T-helper 2 cell (primary cell): ENCODE results near the gene TMEM135.
"Not testable (repeated sequence)": the region's sequence is repeated elsewhere in the genome, so short reads cannot be mapped to it uniquely, and the experiment has no call there.

Experiments used
- DNase-seq, 5 experiments: peaks; one replicate each; pipeline versions ENCODE4 v3.0.0 to v3.0.0-alpha.2; 2012 to 2022

Gene TMEM135

DNA sequence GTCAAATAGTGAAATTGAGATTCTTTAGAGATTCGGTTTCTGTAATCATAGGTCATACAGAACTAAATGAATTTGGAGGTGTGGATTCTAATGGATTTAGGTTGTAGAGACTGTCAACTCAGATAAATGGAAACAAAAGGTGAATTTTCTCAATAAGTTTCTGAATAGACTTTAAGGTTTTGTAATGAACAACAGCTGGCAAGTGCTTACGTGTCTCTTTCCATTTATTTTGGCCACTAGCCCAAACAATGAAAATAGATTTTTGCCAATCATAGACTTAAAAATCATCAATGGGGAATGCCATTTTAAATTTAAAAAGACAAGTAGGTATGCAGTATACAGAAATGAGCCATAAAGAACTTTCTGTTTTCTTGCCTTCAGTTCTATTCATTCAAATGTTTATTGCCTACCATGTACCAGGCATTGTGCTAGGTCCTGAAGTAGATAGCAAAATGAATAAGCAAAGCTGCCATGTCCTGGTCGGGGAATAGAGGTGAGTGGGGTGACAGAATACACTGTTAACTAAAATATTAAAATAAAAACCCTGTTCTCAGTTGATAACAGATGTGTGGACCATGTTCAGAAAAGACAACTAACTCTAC, 16.9 kb upstream of the TMEM135 start:
- no peak for DNase-seq

GRCh38 chr11:87022254-87022653, 15.5 kb upstream of the TMEM135 start:
- DNase-seq, result peak in 1 of 5 experiments; percentile 93

- DNase-seq, result peak in 1 of 5 experiments; percentile 6
These were observed 15.0 kb upstream of the TMEM135 start for GRCh38 chr11:87022738-87023137.

DNA sequence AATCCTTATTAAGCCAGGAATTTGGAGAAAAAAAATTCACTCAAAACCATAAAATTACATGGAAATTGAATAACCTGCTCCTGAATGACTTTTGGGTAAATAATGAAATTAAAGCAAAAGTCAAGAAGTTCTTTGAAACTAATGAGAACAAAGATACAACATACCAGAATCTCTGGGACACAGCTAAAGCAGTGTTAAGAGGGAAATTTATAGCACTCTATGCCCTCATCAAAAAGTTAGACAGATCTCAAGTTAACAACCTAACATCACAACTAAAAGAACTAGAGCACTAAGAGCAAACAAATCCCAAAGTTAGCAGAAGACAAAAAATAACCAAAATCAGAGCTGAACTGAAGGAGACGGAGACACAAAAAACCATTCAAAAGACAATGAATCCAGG, 11.3 kb upstream of the TMEM135 start:
- DNase-seq, result not testable (repeated sequence)

DNA sequence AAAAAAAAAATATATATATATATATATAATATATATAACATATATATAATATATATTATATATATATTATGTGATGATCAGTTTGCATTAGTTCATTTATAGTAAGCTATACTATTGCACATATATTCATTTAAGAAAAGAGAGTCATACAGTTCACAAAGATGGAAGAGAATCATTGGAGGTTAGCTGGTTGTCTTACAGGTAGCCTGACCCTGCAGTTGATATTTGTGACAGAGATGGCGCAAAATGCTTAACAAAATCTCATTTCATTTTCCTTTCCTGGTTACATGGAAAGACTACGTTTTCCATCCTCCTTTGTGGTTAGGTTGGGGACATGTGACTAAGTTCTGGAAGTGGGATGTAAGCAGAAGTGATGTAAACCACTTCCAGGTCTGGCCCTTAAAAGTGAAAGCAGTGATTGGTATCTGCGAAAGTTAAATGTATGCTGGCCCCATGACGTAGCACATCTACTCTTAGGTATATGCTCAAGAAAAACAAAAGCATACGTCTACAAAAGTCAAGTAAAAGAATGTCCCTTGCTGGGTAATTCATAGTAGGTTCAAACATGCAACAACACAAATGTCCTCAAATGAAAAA, 7.2 kb upstream of the TMEM135 start:
- DNase-seq, result peak in 2 of 5 experiments; percentile 4 to 87

DNA sequence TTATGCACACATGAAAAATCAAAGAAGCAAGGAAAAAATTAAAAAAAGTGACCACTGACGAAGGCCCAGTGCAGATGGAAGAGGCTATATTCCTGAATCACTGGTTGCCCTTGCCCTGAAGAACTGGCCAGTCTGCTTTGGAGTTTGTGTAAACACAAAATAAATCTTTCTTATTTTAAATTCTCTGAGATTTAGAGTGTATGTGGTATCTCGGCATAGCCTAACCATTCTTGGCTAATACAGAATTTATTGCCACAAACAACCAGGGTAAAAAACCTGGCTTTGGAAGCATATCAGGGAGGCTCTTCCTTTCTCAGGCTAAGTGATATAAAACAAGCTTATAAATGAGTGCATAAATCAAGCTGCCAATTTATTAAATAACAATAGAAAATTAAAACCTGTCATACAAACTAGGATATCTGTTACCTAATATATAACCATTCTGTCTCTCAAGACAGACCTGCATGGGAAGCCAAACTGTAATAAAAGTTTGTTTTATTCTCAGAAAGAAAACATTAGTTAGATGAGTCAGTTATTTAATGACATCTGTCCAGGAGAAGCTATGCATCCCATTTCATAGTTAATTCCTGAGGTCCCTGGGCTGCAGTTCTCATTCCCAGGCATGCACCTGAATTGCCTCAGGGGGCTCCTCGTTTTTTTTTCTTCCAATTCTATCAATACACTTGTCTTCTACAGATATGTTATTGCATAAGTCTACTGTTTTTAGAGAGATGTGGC, 6.1 kb upstream of the TMEM135 start:
- no peak for DNase-seq

DNA sequence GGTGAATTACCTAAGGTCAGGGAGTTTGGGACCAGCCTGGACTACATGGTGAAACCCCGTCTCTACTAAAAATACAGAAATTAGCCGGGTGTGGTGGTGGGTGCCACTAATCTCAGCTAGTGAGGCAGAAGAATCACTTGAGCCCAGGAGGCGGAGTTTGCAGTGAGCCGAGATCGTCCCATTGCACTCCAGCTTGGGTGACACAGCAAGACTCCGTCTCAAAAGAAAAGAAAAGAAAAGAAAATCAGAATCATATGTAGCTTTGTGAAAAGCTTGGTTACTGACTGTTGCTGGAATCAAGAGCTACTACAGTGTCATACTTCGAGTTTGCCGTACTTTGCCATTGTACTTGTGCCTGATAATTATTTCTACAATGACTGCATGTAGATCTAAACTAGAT, 4.2 kb upstream of the TMEM135 start:
- no peak for DNase-seq

DNA sequence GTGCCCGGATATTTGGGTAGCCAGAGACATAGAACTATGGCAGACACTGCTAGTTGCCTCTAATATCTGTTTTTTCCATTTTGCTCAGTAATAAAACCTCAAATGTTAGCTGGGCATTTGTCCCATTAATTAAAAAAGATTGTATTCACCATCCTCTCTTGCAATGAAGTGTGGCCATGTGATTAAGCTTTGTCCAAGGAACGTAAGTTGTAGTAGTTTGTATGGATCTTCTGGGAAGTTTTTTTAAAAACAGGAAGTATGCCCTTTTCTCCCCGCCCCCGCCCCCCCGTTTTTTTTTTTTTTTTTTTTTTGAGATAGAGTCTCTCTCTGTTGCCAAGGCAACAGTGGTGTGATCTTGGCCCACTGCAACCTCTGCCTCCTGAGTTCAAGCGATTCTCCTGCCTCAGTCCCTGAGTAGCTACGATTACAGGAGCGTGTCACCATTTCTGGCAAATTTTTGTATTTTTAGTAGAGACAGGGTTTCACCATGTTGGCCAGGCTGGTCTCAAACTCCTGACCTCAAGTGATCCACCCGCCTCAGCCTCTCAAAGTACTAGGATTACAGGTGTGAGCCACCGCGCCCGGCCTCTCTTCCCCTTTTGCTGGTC, 1.7 kb upstream of the TMEM135 start:
- peak in 1 of 5 experiments; percentile 26 for DNase-seq

DNA sequence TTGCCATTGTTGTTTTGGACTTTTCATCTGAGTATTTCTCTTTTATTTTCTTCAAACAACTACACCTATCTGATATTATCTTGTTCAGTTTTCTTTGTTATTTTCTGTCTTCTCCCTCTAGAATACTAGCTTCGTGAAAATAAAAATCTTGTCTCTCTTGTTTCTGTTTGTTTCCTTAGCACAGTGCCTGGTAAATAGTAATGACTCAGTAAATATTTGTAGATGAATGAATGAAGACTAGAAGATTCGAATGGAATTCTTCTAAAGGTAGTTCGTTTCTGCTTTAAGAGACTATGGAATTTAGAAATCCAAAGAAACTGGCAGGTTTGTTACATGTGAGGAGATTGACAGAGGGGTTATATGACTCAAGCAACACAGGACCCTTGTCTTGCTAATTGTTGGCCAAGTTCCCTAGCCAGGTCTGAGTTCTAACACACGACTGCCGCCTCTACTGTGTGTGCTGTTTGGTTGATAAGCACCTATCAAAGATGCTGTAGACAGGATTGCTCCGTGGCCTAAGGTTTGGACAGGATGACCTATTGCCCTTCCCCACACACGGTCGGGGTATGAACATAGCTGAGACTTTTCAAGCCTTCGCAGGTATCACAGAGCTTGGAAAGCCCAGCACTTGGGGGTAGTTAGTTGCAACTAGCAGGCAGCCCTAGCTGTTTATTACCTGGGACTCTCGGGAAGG, 831 bp upstream of the TMEM135 start:
- DNase-seq, result peak in 1 of 5 experiments; percentile 18

DNA sequence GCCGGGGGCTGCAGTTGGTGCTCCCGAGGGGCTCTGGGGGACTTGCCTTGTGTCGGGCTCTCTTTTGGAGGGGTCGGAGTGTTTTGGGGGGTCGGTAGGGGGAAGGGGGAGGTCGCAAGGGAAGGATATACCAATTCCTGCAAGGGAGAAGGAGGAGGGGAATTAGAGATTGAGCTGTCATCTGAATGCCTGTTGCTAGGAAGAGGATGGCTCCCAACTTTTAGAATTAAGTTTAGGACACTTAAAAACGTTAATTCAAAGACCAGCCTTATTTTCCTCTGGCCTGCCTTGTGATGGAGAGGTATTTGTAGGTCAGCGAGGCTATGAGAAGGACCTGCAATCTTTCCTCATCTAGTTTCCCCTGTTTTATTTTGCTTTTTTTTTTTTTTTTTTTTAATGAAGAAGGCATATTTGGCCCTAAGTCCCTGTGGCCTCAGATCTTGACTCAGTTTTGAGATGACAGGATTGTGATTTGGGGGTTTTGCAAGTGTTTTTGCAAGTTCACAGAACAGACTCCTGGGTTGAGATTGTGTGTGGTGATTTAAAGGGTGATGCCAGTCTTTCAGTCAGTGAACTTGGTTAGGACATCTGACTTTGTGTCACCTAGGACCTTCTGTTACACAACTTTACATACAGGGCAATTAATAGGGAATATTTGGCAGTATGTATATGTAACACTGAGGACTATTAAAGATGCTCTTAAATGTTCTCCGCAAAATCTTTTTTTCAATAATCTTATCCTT, 672 bp downstream of the TMEM135 start:
- peak in 1 of 5 experiments; percentile 69 for DNase-seq

DNA sequence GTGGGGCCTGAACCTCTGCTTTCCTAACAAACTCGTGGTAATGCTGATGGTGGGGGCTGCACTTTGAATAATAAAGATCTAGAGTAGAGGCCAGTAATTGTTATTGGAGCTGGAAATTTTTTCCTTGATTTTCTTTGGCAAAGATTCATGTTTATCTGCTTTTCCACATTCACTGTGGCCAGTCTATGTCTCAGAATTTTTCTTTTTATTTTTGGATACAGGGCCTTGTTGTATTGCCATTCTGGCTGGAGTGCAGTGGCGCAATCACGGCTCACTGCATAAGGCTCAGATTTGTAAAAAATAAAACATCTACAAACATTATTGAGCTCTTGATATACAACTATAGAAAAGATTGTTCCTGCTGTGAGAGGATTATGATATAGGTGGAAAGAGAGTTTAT, 1.6 kb downstream of the TMEM135 start:
- DNase-seq, result no peak

DNA sequence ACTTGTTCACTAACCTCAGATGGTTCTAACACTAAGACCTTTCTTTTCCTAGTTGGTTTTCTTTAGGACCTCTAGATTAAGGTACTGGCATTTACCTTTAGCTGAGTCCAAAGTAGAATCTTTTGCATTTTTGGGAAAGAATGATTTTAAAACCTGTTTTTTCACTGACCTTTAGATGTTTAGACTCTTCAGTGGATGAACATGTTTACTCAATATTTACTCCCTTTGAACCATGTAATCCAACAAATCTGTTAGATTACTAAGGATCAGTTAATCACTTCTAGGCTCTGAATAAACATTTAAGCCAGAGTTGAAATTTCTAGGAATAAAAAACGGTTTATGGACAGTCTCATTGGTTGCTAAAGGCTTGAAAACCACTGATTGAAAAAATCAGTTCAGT, 6.2 kb downstream of the TMEM135 start:
- DNase-seq, result no peak

- DNase-seq, result no peak
These were observed 9.1 kb downstream of the TMEM135 start for GRCh38 chr11:87046824-87047223.

- DNase-seq, result no peak
These were observed 18.4 kb downstream of the TMEM135 start for GRCh38 chr11:87056091-87056490.

- no peak for DNase-seq
These were observed 20.0 kb downstream of the TMEM135 start for GRCh38 chr11:87057749-87058148.

GRCh38 chr11:87059596-87060390, 22.1 kb downstream of the TMEM135 start:
- no peak for DNase-seq

GRCh38 chr11:87061766-87062165, 24.0 kb downstream of the TMEM135 start:
- DNase-seq, result no peak

DNA sequence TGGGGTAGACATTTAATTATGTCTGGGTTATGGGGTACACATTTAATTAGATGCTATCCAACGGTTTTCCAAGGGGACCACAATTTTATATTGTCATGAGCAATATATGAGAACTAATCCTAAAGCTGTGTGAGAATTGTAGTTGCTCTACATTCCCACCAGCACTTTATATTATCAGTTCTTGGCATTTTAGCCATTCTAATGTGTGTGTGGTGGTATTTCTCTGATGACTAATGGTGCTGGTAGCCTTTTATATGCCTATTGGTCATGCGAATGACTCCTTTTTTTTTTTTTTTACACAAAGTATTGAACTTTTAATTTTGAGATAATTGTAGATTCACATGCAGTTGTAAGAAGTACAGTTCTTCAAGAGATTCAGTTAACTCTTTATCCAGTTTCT, 26.2 kb downstream of the TMEM135 start:
- no peak for DNase-seq

- no peak for DNase-seq
These were observed 35.1 kb downstream of the TMEM135 start for GRCh38 chr11:87072787-87073186.

DNA sequence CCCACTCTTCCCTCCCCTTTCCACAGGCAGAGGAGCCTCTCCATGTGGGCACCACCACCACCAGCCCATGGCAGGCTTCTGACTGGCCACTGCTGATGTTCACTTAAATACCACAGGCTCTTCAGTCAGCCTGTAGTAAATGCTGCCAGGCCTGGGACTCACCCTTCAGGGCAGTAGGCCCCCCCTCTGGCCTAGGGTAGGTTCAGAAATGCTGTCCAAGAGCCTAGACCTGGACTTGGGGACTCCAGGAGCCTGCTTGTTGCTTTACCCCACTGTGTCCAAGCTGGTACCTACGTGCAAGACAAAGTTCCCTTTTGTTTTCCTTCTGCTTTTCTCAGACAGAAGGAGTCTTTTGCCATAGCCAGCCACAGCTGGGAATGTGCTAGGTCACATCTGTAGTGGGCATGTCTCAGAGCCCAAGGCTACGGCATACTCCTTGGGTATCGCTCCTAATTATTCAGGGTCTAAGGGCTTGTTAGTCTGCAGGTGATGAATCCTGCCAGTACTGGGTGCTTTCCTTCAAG, 38.6 kb downstream of the TMEM135 start:
- no peak for DNase-seq

- DNase-seq, result no peak
These were observed 39.2 kb downstream of the TMEM135 start for GRCh38 chr11:87076874-87077429.
